ENCODE measurements around the gene CADM2. TPM values are rescaled to one million over a fixed set of nuclear protein-coding genes. Genes with fewer than 3 reads are reported as not detected.
"Not testable (repeated sequence)": the region's sequence is repeated elsewhere in the genome, so short reads cannot be mapped to it uniquely, and the experiment has no call there.

The CADM2 gene
- total RNA-seq, 1 experiment from 2014 or later, result not detected

DNA sequence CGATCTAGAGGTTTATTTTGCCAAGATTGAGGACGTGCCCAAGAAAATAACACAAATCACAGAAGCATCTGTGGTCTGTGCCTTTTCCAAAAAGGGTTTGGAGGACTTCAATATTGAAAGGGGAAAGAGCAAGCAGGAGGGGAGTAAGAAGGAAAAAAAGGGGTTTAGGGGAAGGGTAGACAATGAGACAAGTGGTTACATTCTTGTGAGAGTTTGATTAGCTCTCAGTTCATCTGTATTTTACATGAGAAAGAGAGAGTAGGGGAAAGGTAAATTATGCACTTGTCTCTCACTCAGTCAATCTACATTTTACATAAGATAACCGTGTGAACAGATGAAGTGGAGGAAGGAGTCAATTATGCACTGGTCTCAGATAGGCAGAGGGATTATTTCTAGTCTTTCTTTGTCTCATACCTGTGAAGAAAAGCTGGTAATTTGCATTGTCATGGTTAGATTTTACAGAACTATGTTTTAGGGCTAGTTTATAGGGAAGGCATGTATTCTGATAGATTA, 931.3 kb downstream of the CADM2 start:
- DNase-seq (ENCODE audit: low read depth), result no peak

DNA sequence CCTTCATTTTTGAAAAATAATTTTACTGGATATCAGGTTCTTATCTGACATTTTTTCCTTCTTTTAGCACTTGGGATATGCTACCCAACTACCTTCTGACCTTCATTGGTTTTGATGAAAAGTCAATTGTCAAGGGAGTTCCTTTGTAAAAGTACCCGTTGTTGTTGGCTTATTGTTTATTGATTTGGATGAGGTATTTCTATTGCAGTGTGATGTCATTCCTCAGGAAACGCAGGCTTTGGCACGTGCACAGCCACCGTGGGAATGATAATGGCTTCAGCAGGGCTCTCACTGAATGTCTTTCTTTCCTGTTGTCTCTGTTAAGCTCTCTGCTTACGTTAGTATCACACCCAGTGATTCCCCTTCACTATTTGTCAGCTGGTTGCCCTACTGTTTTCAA, 944.6 kb downstream of the CADM2 start:
- no peak for DNase-seq (ENCODE audit: low read depth)

DNA sequence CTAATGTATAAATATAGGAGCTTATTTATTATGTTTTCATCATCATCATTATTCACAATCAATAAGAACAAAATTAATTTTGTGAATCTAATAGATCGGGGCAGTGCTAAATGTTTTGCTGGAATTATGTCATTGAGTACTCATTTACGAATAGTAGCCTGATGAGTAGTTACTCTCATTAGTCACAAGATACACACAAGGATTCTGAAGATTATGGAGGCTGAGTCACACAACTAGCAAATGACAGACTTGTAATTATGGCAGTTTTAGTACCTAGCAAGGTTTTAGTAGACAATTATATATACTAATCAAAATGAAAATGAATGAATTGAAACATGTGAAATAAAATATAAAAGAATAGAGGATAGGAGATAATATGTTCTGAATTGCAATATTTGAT, 954.2 kb downstream of the CADM2 start:
- no peak for DNase-seq (ENCODE audit: low read depth)

DNA sequence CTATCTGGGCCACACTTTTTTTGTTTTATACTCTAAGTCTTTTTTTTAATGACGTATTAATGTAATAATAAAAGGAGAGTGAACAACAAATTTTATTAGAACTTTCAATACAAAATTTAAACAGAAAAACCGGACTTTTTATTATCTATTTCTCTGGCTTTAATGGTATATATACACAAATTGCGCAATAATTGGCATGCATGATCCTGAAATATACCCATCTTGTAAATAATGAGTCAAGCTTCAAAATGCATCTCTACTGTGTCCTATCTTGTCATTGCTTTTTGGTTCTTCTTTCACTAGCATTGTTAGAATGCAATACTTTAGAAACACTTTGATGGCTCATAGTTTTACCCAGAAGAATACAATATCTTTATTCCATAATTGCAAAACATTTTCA, 963.6 kb downstream of the CADM2 start:
- DNase-seq (ENCODE audit: low read depth), result no peak

DNA sequence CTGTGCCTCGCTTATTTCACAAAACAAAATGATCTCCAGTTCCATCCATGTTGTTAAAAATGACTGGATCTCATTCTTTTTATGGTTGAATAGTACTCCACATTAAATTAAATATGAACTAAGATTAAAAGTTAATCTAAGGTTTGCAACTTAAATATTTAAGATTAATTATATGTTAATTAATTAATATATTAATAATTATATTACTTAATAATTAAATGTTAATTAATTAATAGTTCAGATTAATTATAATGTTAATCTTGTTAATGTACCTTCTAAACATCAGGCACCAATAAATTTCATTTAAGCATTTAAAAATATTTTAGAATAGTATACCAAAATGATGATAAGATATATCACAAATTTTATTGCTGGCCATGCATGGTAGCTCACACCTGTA, 971.9 kb downstream of the CADM2 start:
- no peak for DNase-seq (ENCODE audit: low read depth)

DNA sequence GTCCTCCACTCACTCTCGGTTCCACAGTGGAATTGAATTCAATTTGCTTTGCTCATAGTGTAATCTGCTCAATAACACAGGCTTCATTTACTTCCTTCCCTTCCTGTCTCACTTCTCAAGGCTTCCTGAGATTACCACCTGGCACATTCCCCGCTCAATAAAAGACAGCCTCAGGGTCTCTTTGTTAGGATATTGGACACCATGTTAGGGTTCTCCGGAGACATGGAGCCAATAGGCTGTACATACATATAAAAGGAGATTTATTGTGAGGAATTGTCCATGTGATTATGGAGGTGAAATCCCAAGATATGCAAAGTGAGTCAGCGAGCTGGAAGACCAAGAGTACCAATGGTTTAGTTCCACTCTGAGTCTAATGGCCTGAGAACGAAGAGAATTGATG, 974.5 kb downstream of the CADM2 start:
- DNase-seq (ENCODE audit: low read depth), result no peak

DNA sequence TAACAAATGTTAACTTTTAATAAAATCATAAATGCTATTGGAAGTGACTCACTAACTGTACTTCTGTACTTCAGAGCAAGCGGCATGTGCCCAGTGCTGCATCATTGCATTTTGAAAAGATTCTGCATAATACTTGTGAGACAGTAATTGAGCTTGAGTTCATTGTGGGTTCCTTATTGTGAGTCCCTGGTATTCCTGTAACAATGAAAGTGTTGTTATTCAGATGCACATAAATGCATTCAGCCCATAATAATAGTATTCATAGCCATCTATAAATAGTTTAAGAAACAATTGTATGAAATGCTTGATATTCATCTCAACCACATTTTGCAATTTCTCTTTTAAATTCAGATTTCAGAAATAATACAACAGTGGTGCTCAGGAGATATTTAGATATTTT, 976.4 kb downstream of the CADM2 start:
- no peak for DNase-seq (ENCODE audit: low read depth)

DNA sequence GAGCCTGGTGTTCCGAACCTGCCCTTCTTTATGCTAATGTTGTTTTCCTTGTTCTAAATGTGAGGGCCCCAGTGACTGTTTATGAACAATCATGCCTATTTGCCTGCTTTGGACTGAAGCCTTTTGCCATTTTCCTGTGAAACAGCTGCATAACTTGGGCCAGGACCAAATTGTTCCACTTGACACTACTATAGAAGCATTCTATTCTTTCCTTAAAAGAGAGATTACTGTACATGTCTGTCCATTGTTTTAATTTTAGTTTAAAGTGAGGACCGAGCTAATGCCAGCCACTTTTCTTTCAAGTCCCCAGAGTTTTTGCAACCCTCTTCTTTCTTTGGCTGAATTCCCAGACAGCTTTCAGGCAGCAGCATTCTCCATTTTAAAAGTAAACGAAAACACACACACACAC, 980.3 kb downstream of the CADM2 start:
- no peak for DNase-seq (ENCODE audit: low read depth)

DNA sequence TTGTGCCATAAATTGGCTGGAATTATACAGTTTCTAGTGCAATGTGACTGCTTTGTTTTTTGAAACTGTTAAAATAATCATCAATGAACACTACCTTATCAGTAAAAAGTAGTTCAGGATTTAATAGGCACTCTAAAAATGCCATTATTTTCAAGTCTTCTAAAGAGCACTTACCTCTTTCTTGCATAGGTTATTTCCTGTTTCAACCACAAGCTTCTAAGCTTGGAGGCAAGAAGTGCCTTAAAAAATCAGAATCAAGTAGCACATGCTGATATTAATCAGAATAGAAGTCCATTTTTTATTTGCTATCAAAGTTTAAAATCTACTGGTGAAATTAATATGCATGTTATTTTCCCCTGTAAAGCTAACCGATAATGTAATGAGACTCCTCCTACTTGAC, 991.6 kb downstream of the CADM2 start:
- no peak for DNase-seq (ENCODE audit: low read depth)

DNA sequence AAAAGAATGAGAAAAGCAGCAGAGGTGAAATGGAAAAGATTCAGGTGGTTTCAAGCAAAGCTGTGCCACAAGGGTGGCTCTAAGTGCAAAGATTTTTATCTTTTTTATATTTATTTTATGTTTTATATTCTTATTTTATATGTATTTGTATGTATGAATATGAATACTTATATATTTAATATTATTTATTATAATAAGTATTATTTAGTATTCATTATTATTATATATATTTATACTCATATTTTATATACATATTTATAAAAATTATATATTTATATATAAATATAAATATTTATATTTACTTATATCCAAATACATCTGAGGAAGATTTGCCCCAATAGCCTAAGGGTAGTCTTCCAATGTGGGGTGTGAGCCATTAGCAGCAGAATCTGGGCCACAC, 1002.0 kb downstream of the CADM2 start:
- no peak for DNase-seq (ENCODE audit: low read depth)

DNA sequence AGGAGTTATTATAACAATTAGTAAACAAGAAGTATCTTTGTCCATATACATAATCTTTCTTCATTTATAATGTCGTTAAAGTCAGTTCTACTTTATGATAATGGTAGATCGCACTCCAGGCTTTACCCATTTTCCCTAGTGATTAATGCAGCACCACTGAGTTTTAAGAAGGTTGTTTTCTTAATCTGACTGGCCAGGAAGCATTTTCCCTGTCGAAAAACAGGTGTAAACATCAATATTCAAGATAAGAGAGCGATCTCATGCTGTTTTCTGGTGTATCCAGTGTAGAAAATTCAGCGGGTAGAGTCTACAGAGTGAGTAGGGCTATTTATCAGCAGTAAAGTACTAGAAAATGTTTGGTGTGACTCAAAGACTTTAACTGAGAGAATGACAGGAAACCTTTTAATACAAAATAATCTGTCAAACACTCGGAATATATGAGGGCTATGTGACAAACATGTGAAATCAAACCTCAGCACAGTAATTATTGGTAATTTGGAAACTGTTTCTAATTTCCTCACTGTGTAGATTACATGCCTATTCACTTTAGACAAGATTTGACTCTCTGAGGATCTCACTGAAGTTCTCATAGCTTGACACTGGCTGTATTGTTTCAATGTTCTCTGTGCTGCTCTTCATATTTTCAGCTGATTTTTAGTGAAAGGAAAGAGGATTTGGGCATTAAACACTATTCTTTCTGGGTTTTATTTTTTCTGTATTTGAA, 1019.0 kb downstream of the CADM2 start:
- DNase-seq (ENCODE audit: low read depth), result no peak

DNA sequence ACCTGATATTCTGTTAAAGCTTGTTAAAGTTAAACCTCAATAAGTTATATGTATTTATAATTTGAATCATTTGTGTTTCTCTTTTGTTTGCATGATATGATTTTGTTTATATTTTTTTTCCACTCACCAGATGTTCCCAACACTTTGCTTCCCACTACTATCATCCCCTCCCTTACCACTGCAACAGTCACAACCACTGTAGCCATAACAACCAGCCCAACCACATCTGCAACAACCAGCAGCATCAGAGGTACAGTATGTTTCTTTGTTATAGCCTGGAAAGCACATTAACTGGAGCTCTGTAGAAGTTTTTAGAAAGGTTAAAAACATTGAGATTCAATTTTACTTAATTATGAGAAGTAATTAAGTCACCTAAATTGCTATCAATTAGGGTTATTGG, 1020.2 kb downstream of the CADM2 start:
- DNase-seq (ENCODE audit: low read depth), result no peak

DNA sequence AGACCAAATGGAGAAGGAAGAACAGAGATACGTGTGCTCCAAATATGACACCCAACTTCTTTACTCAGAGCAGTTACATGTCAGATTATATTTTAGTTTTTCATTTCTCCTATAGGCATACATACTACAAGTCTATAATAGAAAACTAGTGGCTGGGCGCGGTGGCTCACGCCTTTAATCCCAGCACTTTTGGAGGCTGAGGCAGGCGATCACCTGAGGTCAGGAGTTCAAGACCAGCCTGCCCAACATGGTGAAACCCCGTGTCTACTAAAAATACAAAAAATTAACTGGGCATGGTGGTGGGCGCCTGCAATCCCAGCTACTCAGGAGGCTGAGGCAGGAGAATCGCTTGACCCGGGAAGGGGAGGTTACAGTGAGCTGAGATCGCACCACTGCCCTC, 1030.8 kb downstream of the CADM2 start:
- not testable (repeated sequence) for DNase-seq (ENCODE audit: low read depth)

DNA sequence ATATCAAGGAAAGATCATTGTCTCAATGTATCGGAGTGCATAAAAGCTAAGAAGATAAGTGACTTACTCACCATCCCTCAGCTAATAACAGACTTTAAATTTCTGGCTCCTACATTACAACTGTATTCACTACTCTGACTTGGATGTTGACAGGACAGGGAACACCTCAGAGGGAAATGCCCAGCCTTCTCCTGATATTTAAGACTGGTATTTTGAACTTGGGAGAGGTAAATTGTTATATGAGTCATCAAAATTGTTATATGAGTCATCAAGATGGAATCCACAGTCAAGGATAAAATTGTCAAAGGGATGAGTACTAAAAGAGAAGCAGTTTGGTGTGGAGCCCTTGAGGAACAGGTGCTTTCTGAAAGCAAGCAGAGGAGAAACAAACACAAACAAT, 1070.8 kb downstream of the CADM2 start:
- peak; percentile 0 for DNase-seq (ENCODE audit: low read depth)

DNA sequence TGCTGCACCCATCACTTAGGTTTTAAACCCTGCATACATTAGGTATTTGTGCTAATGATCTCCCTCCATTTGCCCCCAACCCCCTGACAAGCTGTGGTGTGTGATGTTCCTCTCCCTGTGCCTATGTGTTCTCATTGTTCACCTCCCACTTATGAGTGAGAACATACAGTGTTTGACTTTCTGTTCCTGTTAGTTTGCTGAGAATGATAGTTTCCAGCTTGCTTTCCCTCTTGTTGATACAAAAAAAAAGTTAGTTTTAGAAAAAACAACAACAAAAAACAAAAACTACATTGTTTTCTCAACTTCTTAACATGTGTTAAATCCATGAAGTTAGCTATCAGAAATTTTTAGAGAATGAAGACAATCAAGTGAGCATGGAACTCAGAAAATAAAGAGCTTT, 1079.1 kb downstream of the CADM2 start:
- DNase-seq (ENCODE audit: low read depth), result no peak

DNA sequence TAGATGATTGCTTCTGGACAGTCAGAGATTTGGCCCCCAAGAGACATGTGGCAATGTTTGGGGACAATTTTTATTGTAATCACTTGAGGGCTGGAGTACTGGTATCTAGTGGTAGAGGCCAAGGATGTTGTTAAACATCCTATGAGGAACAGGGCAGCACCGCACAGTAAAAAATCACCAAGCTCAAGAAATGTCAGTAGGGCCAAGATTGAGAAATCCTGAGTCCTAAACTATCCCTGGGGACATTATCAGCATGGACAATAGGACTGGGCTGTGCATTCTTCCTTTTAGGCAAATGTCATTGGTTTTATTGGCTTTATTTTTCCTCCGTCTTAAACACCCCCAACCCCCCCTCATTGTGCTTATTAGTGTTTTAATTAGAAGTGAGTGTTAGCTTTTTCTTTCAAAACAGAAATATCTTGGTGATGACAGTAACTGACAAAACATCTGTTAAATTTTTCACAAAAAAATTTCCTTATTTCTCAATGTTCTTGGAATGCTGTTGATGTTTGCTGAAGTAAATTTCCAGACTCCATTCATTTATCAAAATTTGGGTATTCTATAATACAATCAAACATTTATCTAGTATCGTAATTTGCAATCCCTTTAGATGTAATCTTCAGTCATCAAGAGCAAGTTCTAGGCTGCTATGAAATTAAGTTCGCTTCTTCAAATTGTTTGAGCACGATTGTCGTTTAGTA, 1087.8 kb downstream of the CADM2 start:
- DNase-seq (ENCODE audit: low read depth), result no peak

DNA sequence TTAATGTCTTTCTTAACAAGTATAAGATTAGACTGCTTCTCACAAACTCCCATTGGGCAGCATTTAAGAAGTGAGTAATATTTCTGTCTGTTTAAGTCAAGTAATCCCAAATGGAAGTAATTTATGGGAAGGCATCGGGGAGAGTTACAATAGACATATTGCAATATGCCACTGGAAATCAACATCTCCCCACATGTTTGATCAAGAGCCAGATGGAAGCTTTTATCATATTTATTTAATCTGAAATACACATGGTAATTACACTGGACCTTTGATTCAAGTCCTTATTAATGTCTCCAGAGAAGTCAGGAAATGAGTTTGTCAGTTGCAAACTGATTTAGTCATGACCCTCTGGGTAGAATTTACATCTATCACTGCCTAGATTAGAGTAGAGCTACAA, 1088.4 kb downstream of the CADM2 start:
- DNase-seq (ENCODE audit: low read depth), result no peak

DNA sequence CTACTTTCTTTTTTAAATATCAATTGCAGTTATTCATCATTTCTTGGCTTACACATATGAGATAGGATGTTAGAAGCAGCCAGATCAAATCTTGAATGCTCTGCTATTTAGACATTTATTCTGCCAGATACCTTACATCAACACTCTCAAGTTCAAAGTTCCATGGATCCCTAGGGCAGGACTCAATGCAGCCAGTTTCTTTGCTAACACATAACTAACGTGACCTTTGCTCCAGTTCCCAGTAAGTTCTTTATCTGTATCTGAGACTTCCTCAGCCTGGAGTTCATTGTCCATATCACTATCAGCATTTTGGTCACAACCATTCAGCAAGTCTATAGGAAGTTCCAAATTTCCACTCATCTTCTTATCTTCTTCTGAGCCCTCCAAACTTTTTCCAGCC, 1092.3 kb downstream of the CADM2 start:
- no peak for DNase-seq (ENCODE audit: low read depth)

DNA sequence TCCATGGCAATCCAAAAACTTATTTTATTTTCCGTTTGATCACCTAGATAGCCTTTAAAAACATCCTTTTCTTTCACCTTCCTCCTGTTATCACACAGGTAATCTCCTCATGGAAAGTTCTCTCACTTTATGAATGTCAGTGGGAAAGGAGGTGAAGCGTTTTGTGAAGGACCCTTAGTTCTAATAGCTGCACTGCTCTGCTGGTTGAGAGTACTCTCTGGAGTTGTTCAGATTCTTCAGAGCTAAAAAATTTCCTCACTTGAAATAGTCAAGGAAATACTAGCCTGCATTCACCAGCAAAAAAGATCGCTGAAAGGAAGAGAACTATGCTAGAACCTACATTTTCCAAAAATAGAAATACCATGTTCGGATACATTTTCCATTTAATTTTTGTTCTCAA, 1097.2 kb downstream of the CADM2 start:
- DNase-seq (ENCODE audit: low read depth), result no peak

DNA sequence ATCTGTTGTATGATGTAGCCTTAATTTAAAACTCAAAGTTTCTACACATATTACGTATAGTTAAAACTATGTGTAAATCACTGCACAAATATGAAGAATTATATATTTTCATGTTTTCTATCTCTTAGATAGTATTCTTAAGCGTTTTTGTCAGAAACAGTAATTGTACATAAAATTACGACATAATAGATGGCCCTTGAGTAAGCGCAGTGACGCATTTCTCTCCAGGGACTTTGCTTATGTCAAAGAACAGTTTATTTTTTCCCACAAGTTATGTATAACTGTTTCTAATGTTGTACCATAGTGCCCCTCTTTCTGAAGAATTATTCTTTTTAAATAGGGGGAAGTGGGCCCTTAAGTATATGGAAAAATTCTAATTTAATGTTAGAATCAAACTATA, 1098.2 kb downstream of the CADM2 start:
- no peak for DNase-seq (ENCODE audit: low read depth)

DNA sequence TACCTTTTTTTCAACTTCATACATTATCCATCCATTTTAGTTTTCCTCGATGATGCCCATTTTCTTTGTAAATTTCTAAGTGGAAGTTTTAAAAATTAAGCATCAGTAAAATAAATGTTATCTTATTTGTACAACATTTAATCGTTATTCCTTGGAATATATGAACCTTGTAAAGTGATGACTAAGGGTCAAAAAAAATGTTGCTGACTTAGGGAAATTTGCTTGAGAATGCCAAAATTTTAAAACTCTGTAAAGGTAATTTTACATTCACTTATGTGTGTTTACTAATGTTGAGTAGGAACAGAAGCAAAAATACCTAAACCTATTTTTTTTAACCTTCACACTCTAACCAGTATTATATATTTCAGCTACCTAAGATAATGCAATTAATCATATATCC, 1115.0 kb downstream of the CADM2 start:
- no peak for DNase-seq (ENCODE audit: low read depth)

DNA sequence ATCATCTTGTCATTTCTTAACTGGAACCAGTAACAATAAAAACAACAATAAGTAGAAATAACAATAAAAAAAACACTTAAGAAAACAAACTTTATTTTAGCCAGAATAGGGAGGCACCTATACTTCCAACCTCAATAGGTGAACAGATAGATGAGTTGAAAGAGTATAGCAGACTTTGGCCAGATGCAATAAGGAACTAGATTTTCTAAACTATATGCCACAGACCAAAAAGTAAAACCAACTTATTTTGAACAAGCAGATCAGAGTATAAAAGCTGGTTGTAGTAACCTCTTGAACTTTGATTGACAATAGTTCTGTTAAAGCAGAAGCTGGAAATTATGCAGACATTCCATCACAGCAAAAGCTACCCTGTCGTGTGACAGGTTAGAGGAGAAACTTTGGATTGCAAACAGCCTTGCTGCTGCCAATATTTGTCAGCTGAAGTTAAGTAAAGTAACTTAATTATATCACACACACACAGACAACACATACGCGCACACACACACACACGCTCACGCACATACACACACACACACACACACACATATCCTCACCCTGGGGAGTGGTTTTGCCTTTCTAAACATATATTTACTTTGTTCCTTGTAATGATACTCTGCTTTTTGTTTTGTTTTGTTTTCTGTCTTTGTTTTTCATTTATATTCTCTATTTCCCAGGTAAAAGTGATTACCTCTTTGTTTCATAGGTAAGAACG, 1128.5 kb downstream of the CADM2 start:
- DNase-seq (ENCODE audit: low read depth), result no peak

DNA sequence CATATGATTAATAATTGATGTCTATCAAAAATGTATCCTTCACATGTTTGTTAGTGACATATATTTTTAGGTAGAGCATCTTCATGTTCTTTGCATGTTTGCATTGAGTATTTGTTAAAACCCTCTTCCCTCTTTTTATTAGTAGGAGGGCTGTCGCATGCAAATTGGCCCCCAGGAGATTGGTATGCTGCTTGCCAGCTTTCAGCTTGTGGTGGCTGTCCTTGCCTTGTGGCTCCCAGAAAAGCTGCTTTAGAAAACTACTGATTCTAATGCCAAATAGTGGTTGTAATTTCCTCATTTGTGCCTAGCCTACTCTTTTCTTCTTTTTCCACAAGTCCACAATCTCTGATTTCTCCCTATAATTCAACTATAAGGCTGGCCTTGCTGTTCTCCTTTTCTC, 1145.4 kb downstream of the CADM2 start:
- no peak for DNase-seq (ENCODE audit: low read depth)

Measured in LHCN-M2 (cell line).